HepG2 (cell line): ENCODE data around the gene MYOZ1. TPM values are rescaled to one million over a fixed set of nuclear protein-coding genes. Genes with fewer than 3 reads are reported as not detected.

Experiments
- ARID4A ChIP-seq: sonication (generic); formaldehyde crosslinking; IDR thresholded peaks from 2 replicates; pipeline ENCODE4 v1.5.0; 2020; ENCODE audit warnings: mild to moderate bottlenecking, missing genetic modification reagents, borderline replicate concordance
- ATF1 ChIP-seq: IDR thresholded peaks from 2 replicates; pipeline ENCODE4 v1.6.1; 2016; ENCODE audit warnings: mild to moderate bottlenecking, control low read depth
- ATF3 ChIP-seq: sonication (generic); formaldehyde crosslinking; IDR thresholded peaks from 2 replicates; pipeline ENCODE4 v1.4.0; 2020; ENCODE audit warnings: missing genetic modification reagents
- EED ChIP-seq: sonication (generic); formaldehyde crosslinking; IDR thresholded peaks from 2 replicates; pipeline ENCODE4 v1.5.0; 2020; ENCODE audit warnings: mild to moderate bottlenecking, missing genetic modification reagents
- FOXK1 ChIP-seq: sonication (generic); formaldehyde crosslinking; IDR thresholded peaks from 2 replicates; pipeline ENCODE4 v1.4.0; 2020; ENCODE audit warnings: low read depth, missing genetic modification reagents, borderline replicate concordance
- FOXK2 ChIP-seq: fragments of 450-650 bp; IDR thresholded peaks from 2 replicates; pipeline ENCODE4 v1.6.1; 2016
- FOXP1 ChIP-seq, 2 experiments: fragments of 450-650 bp in 1 of 2; IDR thresholded peaks; 2 replicates each; pipeline ENCODE4 v1.6.1; 2017 to 2018; ENCODE audit warnings: antibody characterized with exemption in 1 of 2
- GABPA ChIP-seq, 2 experiments: IDR thresholded peaks; 2 replicates each; pipeline ENCODE4 v1.6.1; 2011 to 2016; ENCODE audit warnings: low read depth in 2 of 2, low read length in 1 of 2, missing biosample characterization in 1 of 2, missing genetic modification characterization in 1 of 2
- GFI1 ChIP-seq: sonication (generic); formaldehyde crosslinking; IDR thresholded peaks from 2 replicates; pipeline ENCODE4 v1.5.0; 2020; ENCODE audit warnings: missing genetic modification reagents, mild to moderate bottlenecking, borderline replicate concordance
- KAT7 ChIP-seq: IDR thresholded peaks from 2 replicates; pipeline ENCODE4 v1.6.1; 2018; ENCODE audit warnings: borderline replicate concordance, missing compliant biosample characterization
- SRSF1 ChIP-seq: fragments of 200-400 bp; formaldehyde crosslinking; optimal IDR thresholded peaks from 2 replicates; pipeline ENCODE3; 2017; ENCODE audit warnings: mild to moderate bottlenecking, low read depth, low read length, moderate library complexity
- TCF7L2 ChIP-seq: IDR thresholded peaks from 2 replicates; pipeline ENCODE4 v1.6.1; 2011; ENCODE audit warnings: mild to moderate bottlenecking, low read depth, low read length, moderate library complexity
- USF2 ChIP-seq, 2 experiments: sonication (generic) in 1 of 2; formaldehyde crosslinking in 1 of 2; IDR thresholded peaks; 2 replicates each; pipeline versions ENCODE4 v1.5.1 to v1.6.1; 2011 to 2020; ENCODE audit warnings: borderline replicate concordance in 1 of 2, low read depth in 1 of 2, low read length in 1 of 2, mild to moderate bottlenecking in 1 of 2, missing genetic modification reagents in 1 of 2, moderate library complexity in 1 of 2
- ZBTB33 ChIP-seq: sonication (generic); formaldehyde crosslinking; IDR thresholded peaks from 2 replicates; pipeline ENCODE4 v1.4.0; 2020; ENCODE audit warnings: missing genetic modification reagents
- ZNF17 ChIP-seq: sonication (generic); formaldehyde crosslinking; IDR thresholded peaks from 2 replicates; pipeline ENCODE4 v1.5.0; 2020; ENCODE audit warnings: mild to moderate bottlenecking, missing genetic modification reagents
- ZNF235 ChIP-seq: sonication (generic); formaldehyde crosslinking; IDR thresholded peaks from 2 replicates; pipeline ENCODE4 v1.8.1; 2023; ENCODE audit warnings: mild to moderate bottlenecking, missing genetic modification reagents, borderline replicate concordance
- ZNF432 ChIP-seq: sonication (generic); formaldehyde crosslinking; IDR thresholded peaks from 2 replicates; pipeline ENCODE4 v1.5.0; 2020; ENCODE audit warnings: missing genetic modification reagents, mild to moderate bottlenecking, borderline replicate concordance
- ZNF709 ChIP-seq: sonication (generic); formaldehyde crosslinking; IDR thresholded peaks from 2 replicates; pipeline ENCODE4 v1.5.0; 2020; ENCODE audit warnings: mild to moderate bottlenecking, missing genetic modification reagents
- polyA plus RNA-seq, 8 experiments: library from polyadenylated mRNA; depleted of rRNA in 3 of 8; stranded (reverse) in 7 of 8; unstranded in 1 of 8; fragments of >200 nt; fragmentation: Illumina TruSeq in 4 of 8; extraction: Trizol in 4 of 8; gene quantifications; 2 replicates each; pipeline versions ENCODE4 v1.2.1 to v1.2.3, GENCODE V29; 2011 to 2016; ENCODE audit warnings: low read depth in 4 of 8, missing spikeins in 1 of 8, mixed read lengths in 1 of 8; ENCODE audit not compliant: insufficient read depth in 1 of 8
- total RNA-seq, 5 experiments: library from RNA; depleted of rRNA; stranded (reverse); fragments of >200 nt; fragmentation: Illumina TruSeq; extraction: Trizol; gene quantifications; 2 replicates each; pipeline ENCODE4 v1.2.3, GENCODE V29; 2016; ENCODE audit warnings: low read depth in 1 of 5

MYOZ1 gene
- total and polyA plus RNA-seq, 2 of the 13 experiments (the other 11 are each of a cell fraction or from before 2014, with no cell fraction given), result not detected

GRCh38 chr10:73591935-73592699 is 49.2 kb downstream of the MYOZ1 start (continued):
- TF ChIP-seq EED (no peak), ATF1 (CRISPR knock-in tag) (no peak), ZNF235 (CRISPR knock-in tag) (no peak), KAT7 (CRISPR knock-in tag) (0 out of 2 replicates have a peak, but pooled peaks have one; percentile 56), GFI1 (CRISPR knock-in tag) (peak; percentile 57; the same call in 1 of the 2 replicates), FOXP1 (IDR thresholded peaks at IDR 0.05) (no peak), FOXP1 (CRISPR knock-in tag; IDR thresholded peaks at IDR 0.05) (peak; percentile 79), FOXK2 (peak; percentile 36; the same call in 1 of the 2 replicates), GABPA (IDR thresholded peaks at IDR 0.05; ENCODE audit: low read depth, low read length) (no peak), GABPA (CRISPR knock-in tag; IDR thresholded peaks at IDR 0.05; ENCODE audit: low read depth) (0 out of 2 replicates have a peak, but pooled peaks have one; percentile 15), ATF3 (CRISPR knock-in tag) (peak; percentile 92), ARID4A (CRISPR knock-in tag) (peak; percentile 43; the same call in 1 of the 2 replicates), ZBTB33 (CRISPR knock-in tag) (0 out of 2 replicates have a peak, but pooled peaks have one; percentile 12), SRSF1 (no peak), USF2 (IDR thresholded peaks at IDR 0.05; ENCODE audit: low read depth, low read length) (peak; percentile 33; the same call in 1 of the 2 replicates), USF2 (CRISPR knock-in tag; IDR thresholded peaks at IDR 0.05; ENCODE audit: borderline replicate concordance) (peak; percentile 67; the same call in 1 of the 2 replicates), ZNF17 (CRISPR knock-in tag) (no peak), ZNF432 (CRISPR knock-in tag) (no peak), FOXK1 (CRISPR knock-in tag) (peak; percentile 57; the same call in 1 of the 2 replicates), ZNF709 (CRISPR knock-in tag) (no peak), TCF7L2 (no peak)
